Measurements from ENCODE around the gene LSM11.

LSM11 gene

GRCh38 chr5:157799578-157799977 lies 56.1 kb downstream of the LSM11 start:
- TF ChIP-seq, protein P1, sequence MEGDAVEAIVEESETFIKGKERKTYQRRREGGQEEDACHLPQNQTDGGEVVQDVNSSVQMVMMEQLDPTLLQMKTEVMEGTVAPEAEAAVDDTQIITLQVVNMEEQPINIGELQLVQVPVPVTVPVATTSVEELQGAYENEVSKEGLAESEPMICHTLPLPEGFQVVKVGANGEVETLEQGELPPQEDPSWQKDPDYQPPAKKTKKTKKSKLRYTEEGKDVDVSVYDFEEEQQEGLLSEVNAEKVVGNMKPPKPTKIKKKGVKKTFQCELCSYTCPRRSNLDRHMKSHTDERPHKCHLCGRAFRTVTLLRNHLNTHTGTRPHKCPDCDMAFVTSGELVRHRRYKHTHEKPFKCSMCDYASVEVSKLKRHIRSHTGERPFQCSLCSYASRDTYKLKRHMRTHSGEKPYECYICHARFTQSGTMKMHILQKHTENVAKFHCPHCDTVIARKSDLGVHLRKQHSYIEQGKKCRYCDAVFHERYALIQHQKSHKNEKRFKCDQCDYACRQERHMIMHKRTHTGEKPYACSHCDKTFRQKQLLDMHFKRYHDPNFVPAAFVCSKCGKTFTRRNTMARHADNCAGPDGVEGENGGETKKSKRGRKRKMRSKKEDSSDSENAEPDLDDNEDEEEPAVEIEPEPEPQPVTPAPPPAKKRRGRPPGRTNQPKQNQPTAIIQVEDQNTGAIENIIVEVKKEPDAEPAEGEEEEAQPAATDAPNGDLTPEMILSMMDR (conservative IDR thresholded peaks at IDR 0.05; ENCODE audit: low read depth): no peak
- no peak for DNase-seq (ENCODE audit: low spot score)
- ChIA-PET POLR2A (ENCODE audit: low non-redundant PET) (no interaction called here), CTCF (no interaction called here)
- no peak overlapping the region for H3K27ac ChIP-seq

DNA sequence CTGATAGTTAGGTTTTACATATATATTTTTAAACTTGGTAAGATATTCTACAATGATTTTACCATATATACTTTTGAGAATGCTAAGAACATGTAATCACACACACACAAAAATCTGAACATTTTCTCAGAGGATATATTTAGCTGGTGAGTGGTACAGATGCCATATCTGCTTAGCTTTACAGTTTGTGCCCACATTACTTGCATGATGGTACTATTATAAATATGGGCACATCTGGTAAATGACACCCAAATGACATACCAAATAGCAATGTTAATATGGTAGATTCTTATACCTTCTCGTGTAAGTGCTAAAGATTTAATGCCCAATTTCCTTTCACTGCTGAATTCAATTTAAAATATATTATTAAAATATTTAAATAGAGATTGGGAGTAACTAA lies 56.6 kb downstream of the LSM11 start:
- DNase-seq (ENCODE audit: low spot score): no peak

DNA sequence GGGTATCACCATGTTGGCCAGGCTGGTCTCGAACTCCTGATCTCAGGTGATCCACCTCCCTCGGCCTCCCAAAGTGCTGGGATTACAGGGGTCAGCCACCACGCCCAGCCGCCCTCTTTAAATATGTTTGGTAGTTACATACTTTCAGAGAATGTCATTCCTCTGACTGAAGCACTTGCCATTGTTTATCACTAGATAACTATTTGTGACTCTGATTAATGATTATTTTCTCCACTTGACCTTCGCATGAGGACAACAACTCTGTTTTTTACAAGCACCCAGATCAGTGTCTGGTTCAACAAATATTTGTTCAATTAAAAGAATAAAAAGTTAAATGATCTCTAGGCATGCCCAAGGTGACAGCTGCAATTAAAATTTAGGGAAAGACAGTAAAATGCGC lies 59.2 kb downstream of the LSM11 start:
- no peak for DNase-seq (ENCODE audit: low spot score)
- H3K27ac ChIP-seq: no peak overlapping the region
- POLR2A ChIA-PET (ENCODE audit: low non-redundant PET): no interaction called here
- TF ChIP-seq, protein P1 (conservative IDR thresholded peaks at IDR 0.05; ENCODE audit: low read depth): no peak
- CTCF ChIA-PET: interaction anchor here (1.2 kb wide), 1 partner anchor 14 kb away, joined by 3 read pairs; no protein-coding TSS in a partner anchor

More for the DNA sequence above, 56.6 kb downstream of the LSM11 start:
- TF ChIP-seq, protein P1 (conservative IDR thresholded peaks at IDR 0.05; ENCODE audit: low read depth): no peak
- CTCF ChIA-PET: no interaction called here
- H3K27ac ChIP-seq: no peak overlapping the region
- POLR2A ChIA-PET (ENCODE audit: low non-redundant PET): interaction anchor here (0.5 kb wide), 1 partner anchor 110 kb away, joined by 5 read pairs; no protein-coding TSS in a partner anchor

DNA sequence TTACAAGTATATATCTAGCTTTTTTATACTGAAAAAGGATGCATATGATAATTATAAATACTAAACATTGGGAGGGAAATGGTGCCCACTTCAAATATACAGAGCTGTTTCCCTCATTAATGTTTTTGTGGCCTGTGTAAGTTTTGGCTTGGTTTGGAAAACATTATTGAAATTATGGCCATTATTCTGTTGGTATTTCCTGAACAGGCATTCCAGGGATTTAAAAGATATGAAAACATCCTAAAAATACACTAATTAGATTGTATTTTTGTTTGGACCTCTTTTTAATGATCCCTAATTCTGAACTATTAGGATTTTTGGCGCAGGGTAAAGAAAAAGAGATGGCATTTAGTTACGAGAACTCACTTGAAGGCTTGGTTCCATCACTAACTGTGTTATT lies 64.5 kb downstream of the LSM11 start:
- POLR2A ChIA-PET (ENCODE audit: low non-redundant PET): no interaction called here

More for the DNA sequence above, 64.5 kb downstream of the LSM11 start:
- no peak overlapping the region for H3K27ac ChIP-seq
- no peak for DNase-seq (ENCODE audit: low spot score)
- TF ChIP-seq, protein P1 (conservative IDR thresholded peaks at IDR 0.05; ENCODE audit: low read depth): no peak
- CTCF ChIA-PET: interaction anchor here (0.5 to 0.6 kb wide), 2 partner anchors 21 to 66 kb away, joined by 4 to 5 read pairs; no protein-coding TSS in a partner anchor

Data from RWPE1 (cell line).